Activated naive CD4-positive, alpha-beta T cell treated with anti-CD3 and anti-CD28 coated beads, Interleukin-2, amount 50 U/mL, for 72 hours (primary cell): ENCODE results near the gene TANGO2. TPM values are rescaled to one million over a fixed set of nuclear protein-coding genes. Genes with fewer than 3 reads are reported as not detected.
A peak's percentile ranks its signal among the peaks of the same experiment; 100 is the strongest.

Experiments
- ATAC-seq, 2 donors: fragments of 150-1000 bp; cut with Tn5 transposase; 2 replicates each; pipeline ENCODE4 v1.10.0; 2021; ENCODE audit warnings: mild to moderate bottlenecking in 2 of 2, moderate library complexity in 2 of 2
- DNase-seq, 2 donors: peaks; one replicate each; pipeline ENCODE4 v3.0.0; 2021 to 2022; ENCODE audit warnings: low spot score in 2 of 2
- H3K27ac Mint-ChIP-seq, 2 donors: one replicate each; pipeline ENCODE4 v1.8.0; 2022; ENCODE audit warnings: mild to moderate bottlenecking in 2 of 2, mixed read lengths in 2 of 2
- H3K36me3 Mint-ChIP-seq, 2 donors: one replicate each; pipeline ENCODE4 v1.8.0; 2022; ENCODE audit warnings: mixed read lengths in 2 of 2
- H3K9me3 Mint-ChIP-seq, 2 donors: one replicate each; pipeline ENCODE4 v1.8.0; 2022; ENCODE audit warnings: mixed read lengths in 2 of 2
- total RNA-seq, 2 donors: library from RNA; stranded (reverse); gene quantifications; one replicate each; pipeline ENCODE4 v1.2.3, GENCODE V29; 2022

TANGO2 gene
- total RNA-seq, 2 donors from 2014 or later = 19.1 to 19.3 TPM

DNA sequence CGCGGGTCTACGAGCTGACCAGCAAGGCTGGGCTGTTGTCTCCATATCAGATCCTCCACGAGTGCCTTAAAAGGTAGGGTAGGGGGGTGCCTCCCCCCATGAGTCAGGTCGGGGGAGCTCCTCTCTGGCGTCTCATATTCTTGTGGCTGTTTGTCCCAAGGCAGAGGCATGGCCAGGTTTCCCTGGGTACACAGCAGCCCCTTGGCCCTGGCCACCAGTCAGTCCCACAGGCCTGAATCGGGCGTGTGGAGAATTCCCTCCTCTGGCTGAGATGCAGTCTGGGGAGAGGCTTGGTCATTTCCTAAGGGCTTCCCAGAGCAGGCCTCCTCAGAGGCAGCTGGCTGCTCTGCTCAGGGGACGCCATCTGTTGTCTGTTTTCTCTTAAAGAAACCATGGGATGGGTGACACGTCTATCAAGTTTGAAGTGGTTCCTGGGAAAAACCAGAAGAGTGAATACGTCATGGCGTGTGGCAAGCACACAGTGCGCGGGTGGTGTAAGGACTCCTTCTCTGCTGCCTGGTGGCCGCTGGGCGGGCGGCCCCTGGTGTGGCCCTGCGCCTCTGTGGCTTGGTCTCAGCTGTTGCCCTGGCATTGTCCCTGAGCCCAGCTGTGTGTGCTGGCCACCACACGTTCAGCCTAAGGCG, 85.4 kb downstream of the TANGO2 start:
- no peaks in the 10 kb centered on the region for H3K9me3 Mint-ChIP-seq
- DNase-seq (no peak), ATAC-seq (no peak)
- peak overlapping the region; percentile 22 to 37 for H3K27ac Mint-ChIP-seq
- peaks cover 6 to 7% of the 10 kb centered on the region in 2 donors for H3K36me3 Mint-ChIP-seq

DNA sequence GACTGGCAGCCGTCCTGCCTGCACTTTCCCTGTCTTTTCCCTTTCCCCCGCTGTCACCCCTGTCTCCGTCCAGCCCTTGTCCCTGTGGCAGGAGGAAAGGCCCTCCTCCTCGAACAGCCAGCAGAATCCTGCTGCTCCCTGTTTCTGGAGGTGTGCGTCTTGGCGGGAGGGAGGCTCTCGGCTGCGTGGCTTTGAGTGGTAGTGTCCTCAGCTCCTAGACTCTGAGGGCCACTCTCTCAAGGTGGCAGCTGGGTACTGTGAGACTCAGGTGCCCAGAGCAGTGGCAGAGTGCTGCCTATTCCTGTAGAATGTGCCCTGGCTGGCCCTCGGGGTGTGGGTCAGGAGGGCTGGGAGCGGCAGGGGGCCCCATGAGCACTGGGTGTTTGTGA, 85.9 kb downstream of the TANGO2 start:
- peak overlapping the region in 1 of 2 donors; percentile 37 for H3K27ac Mint-ChIP-seq
- H3K9me3 Mint-ChIP-seq = no peaks in the 10 kb centered on the region
- peaks cover 6% of the 10 kb centered on the region in 2 donors for H3K36me3 Mint-ChIP-seq
- ATAC-seq = no peak
- no peak for DNase-seq

GRCh38 chr22:20107471-20107901, 86.6 kb downstream of the TANGO2 start:
- Mint-ChIP-seq H3K9me3 (no peaks in the 10 kb centered on the region), H3K27ac (peak overlapping the region; percentile 37 to 93), H3K36me3 (peaks cover 0 to under 1% of the 10 kb centered on the region in 2 donors)
- DNase-seq (no peak), ATAC-seq (no peak)

DNA sequence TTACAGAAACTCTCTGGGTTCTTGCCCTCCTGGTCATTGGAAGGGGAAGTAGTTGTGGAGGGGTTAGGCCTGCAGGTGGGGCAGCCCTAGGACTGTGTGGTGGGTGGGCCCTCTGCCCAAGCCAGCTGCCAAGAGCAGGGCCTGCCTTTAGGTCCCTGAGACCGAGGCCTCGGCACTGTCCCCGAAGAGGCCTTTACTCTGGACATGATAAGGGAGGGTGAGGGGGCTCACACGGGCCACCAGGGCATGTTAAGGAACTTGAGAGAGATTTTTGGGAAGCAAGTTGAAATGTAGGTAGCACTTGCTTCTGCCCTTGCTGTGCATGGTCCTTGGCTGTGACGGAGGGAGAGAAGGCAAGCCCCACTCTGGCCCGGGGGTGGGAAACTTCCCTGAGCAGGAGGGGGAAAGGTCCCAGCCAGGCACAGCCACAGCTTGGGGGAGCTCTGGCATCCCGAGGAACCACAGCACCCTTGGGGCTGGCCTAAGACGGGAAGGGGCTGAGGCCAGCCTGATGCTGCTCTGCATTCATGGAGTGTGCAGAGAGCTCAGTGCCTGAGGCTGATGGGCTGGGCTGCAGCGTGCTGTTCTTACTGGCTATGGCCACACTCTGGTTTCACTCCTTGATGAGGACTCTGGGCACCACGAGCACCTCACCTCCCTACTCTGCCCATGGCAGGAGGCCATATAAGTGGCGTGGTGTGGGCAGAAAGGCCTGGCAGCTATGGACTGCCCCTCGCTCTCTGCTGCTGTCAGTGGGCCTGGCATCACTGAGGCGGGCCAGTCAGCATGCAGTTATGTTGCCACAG, 87.2 kb downstream of the TANGO2 start:
- peak overlapping the region; percentile 37 to 93 for H3K27ac Mint-ChIP-seq
- H3K9me3 Mint-ChIP-seq = no peaks in the 10 kb centered on the region
- H3K36me3 Mint-ChIP-seq = no peaks in the 10 kb centered on the region
- DNase-seq (no peak), ATAC-seq (no peak)

DNA sequence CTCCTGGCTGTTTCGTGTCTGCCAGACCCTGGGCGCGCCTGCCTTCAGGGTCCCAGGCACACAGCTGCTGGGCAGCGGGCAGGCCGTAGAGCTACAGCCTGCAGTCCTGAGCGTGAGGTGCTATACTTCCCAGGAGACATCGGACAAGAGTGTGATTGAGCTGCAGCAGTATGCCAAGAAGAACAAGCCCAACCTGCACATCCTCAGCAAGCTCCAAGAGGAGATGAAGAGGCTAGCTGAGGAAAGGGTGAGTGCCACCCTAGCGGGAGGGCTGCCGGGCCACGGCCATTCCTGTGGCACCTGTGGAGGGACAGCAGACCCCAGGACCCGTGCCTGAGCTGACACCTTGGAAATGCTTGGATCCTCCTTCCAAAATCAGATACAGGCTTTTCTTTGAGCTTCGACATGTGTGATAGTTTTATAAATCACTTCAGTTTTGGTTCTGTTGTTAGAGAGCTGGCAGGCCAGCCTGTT, 87.9 kb downstream of the TANGO2 start:
- ATAC-seq (no peak), DNase-seq (no peak)
- H3K27ac Mint-ChIP-seq = peak overlapping the region; percentile 34 to 55
- H3K36me3 Mint-ChIP-seq = peaks cover 0 to under 1% of the 10 kb centered on the region in 2 donors
- no peaks in the 10 kb centered on the region for H3K9me3 Mint-ChIP-seq

DNA sequence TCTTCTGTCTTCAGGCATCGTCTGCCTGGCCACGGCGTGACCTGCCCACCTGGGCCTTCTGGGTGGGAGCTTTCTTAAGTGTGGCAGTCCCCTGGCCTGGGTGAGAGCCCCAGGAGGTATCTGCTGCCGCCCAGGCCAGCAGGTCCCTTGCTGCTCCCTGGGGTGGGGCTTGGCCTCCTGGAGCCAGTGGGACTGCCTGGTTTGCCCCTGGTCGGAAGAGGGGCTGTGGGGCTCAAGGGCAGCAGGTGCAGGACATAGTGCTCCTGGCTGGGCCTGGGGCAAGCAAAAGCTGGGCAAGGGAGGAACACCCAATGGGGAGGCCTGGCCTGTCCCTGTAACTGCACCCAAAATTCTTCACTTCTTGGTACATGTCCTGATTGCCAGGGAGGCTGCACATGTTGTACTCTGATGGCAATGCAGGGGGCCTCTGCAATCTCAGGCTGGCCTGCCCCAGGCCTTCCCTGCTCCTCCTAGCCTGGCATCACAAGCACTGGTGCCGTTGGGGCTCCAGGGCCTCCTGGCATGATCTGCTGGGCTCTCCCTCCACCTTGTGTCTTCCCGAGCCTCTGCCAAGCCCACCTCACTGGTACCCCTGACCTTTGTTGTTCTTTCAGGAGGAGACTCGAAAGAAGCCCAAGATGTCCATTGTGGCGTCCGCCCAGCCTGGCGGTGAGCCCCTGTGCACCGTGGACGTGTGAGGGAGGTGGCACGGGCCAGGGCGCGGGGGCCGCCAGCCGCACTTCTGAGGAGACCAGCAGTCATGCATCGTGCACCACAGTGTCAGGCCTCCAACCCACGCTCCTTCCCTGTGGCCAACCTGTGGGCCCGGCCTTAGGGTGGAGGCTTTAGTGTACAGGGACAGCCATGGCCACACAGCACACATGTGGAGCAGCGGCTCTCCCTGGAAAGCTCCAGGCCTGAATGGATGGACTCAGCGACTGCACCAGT, 88.8 kb downstream of the TANGO2 start:
- Mint-ChIP-seq H3K36me3 (peaks cover 6 to 8% of the 10 kb centered on the region in 2 donors), H3K9me3 (no peaks in the 10 kb centered on the region), H3K27ac (peak overlapping the region; percentile 81 to 93)
- ATAC-seq = no peak
- no peak for DNase-seq

- Mint-ChIP-seq H3K36me3 (peaks cover 6 to 14% of the 10 kb centered on the region in 2 donors), H3K27ac (peak overlapping the region in 1 of 2 donors; percentile 93), H3K9me3 (no peaks in the 10 kb centered on the region)
- no peak for DNase-seq
- ATAC-seq = no peak
These were observed 89.6 kb downstream of the TANGO2 start for GRCh38 chr22:20110359-20110985.

DNA sequence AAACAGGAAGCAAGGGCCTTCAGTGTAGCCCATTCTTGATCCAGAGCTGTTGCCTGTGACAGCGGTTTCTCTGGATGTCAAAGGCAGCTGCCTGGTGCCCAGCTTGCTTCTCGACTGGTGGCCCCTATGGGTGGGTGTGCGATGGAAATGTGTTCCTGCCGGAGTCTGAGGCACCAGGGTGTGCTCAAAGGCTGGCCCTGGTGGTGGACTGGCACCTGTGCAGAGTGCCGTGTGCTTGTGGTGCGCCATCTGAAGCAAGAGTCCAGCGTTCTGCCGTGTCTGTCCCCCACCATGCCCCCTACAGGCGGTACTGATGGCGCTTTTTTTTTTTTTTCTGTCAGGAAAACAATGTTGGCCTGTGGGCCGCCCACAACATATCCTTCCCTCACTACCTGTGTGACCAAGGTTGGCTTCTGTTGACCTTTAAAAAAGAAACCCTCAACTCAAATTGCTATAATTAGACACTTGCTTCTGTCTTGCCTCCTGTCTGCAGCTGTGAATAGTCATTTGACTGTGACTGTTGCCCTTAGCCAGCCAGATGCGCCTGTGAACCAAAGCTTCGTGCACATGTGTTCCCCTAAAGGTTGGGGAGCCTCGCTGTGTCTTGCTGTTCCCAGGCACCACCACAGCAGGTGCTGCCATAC, 90.3 kb downstream of the TANGO2 start:
- peak in 1 of 2 donors; percentile 45 for DNase-seq
- ATAC-seq = peak; percentile 60 to 73
- no peaks in the 10 kb centered on the region for H3K9me3 Mint-ChIP-seq
- H3K36me3 Mint-ChIP-seq = peaks cover 9 to 15% of the 10 kb centered on the region in 2 donors
- peak overlapping the region; percentile 65 to 93 for H3K27ac Mint-ChIP-seq

- ATAC-seq (no peak), DNase-seq (no peak)
- Mint-ChIP-seq H3K27ac (peak overlapping the region; percentile 93 to 97), H3K36me3 (peaks cover 16 to 21% of the 10 kb centered on the region in 2 donors), H3K9me3 (no peaks in the 10 kb centered on the region)
These were observed 91.0 kb downstream of the TANGO2 start for GRCh38 chr22:20111689-20112622.

DNA sequence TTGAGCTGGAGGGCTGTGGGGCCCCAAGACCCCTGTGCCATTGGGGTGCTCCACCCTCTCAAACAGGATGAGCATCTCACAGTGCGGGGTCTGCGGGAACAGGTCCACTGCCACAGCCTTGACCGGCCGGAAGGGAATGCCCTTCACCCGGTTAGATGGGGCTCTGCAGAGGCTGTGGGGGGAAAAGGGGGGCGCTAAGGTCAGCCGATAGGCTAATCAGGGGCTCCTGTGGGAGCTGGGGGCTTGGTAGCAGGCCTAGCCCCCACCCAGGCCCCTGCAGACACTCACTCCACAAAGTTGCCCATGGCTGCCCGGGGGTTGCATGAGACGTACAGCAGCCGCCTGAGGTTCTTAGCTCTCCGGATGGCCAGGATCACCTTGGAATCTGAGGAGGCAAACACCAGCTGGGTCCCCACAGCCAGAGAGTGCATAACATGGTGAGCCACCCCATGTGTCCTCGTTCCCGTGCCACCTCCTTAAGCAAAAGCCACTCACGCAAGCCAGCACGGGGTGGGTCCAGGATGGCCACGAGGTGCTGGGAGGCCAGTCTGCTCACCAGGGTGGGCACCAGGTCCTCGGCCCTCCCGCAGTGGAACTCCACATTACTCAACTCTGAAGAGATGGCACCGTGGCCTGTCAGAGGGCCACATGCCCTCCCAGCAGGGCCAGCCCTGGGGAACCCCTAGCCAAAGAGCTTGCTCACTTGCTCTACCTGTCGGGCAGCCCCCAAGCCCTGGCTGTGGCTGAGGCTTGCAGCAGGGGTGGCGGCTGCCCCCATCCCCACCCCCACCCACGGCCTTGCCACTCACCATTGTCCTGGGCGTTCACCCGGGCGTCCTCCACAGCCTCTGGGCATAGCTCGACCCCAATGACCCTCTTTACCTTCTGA, 92.0 kb downstream of the TANGO2 start:
- Mint-ChIP-seq H3K27ac (peak overlapping the region; percentile 93 to 97), H3K36me3 (peaks cover 16 to 23% of the 10 kb centered on the region in 2 donors), H3K9me3 (no peaks in the 10 kb centered on the region)
- DNase-seq (no peak), ATAC-seq (no peak)

DNA sequence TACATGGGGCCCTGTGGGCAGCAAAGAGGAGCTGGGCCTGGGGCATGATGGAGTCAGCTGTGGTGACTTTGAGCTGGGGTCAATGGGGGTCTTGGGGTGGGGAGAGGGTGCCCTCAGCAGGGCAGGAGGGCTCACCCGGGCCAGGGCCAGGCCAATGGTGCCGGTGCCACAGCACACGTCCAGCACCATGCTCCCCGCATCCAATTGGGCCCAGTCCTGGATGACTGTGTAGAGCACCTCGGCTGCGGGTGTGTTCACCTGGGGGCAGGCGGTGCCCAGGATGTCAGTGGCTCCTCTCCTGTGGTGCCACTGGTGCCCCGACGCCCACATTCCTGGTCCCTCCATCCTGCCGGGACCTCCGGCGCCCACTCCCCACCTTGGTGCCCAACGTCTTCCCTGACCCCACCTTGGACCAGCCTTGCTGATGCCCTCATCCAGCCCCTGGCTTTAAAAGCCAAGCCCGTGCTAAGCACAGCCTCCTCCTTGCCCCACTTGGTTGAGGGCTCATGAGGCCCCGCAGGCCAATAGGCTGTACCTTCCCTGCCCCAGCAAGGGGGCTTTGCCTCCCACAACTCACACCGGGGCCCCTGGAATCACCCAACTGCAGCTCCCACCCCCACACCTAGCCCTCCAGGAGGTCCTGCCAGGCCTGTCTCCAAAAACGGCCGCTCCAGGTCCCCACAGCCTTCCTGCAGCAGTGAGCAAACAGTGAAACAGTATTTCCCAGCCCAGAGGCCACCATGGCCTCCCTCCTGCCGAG, 92.8 kb downstream of the TANGO2 start:
- peaks cover 25 to 31% of the 10 kb centered on the region in 2 donors for H3K36me3 Mint-ChIP-seq
- no peaks in the 10 kb centered on the region for H3K9me3 Mint-ChIP-seq

DNA sequence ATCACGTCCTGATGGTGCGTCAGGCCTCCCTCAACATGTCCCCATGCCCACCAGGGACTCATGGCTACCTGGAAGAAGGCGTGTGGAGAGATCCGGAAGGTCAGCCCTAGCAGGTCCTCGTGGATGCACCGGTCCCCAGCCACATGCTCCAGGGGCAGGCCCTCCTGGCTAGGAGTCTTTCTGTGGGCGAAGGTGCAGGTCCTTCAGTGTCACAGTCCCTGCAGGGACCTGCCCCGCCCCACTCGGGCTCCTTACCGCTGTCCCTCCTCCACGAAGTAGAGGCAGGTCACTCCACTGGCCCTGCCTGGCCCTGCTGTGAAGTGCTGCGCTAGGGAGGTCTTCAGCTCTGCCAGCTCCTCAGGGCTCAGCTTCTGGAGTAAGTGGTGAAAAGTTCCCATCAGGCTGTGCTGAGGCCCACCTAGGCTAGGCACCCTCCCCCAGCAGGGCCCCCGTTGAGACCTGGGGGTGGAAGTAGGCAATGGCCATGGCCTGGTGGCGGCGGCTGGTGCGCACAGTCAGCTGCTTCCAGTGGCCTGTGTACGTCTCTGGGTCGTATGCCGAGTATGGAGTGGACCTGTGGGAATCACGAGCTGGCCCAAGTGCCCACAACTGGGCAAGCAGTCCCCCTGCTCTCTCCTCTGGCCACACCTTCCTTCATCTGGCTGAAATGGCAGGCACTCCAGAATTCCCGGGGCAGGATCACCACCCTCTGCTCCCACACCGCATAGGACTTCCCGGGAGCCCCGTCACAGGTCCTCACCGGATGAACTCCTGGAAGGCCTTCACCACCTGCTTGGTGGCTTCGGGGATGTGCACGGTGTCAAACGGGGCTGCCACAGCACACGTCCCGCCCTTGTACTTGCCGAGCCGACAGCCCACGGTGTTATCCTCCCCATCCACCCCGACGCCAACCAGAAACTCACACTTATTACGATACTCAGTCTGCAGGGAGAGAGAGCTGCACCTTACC, 93.9 kb downstream of the TANGO2 start:
- peak overlapping the region; percentile 93 to 95 for H3K27ac Mint-ChIP-seq
- no peak for DNase-seq
- peaks cover 35 to 41% of the 10 kb centered on the region in 2 donors for H3K36me3 Mint-ChIP-seq
- no peak for ATAC-seq
- no peaks in the 10 kb centered on the region for H3K9me3 Mint-ChIP-seq

More for the DNA sequence above, 92.8 kb downstream of the TANGO2 start:
- H3K27ac Mint-ChIP-seq = peak overlapping the region; percentile 88 to 93
- ATAC-seq (no peak), DNase-seq (no peak)
